HG02678 (cell line): ENCODE measurements around the gene MBP.
A peak's percentile ranks its signal among the peaks of the same experiment; 100 is the strongest.
"Not testable (repeated sequence)": the region's sequence is repeated elsewhere in the genome, so short reads cannot be mapped to it uniquely, and the experiment has no call there.

ENCODE experiments used
- ATAC-seq: cut with Tn5 transposase; IDR thresholded peaks from one replicate; pipeline ENCODE4 v1.9.1; 2021; ENCODE audit warnings: mild to moderate bottlenecking, moderate library complexity; ENCODE audit not compliant: unreplicated experiment

MBP gene

DNA sequence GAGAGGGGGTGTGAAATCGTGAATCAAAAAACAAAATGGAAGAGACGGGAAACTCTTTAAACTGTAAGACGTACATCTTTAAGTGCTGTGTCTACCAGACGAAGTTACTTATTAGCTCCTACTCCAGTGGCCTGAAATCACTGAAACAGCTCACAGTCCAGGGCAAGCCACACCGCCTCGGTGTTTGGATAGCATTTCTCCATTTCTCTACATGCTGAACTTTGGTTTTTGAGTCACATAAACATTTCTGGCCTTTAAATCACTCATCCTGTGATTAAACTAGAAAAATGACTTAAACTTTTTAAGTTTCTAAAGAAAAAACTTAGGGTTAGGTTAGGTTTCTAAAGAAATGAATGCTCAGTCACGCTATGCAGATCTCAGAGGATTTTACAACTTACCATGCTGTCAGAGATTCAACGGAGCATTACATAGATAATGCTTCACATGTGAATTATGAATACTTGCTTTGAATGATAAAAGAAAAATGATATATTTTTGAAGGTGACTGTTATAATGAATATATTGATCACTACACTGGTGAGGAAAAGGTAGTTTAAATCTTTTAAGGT lies 138.4 kb downstream of the MBP start:
- no peak for ATAC-seq

- no peak for ATAC-seq
These were observed 139.0 kb downstream of the MBP start for GRCh38 chr18:76993573-76993972.

DNA sequence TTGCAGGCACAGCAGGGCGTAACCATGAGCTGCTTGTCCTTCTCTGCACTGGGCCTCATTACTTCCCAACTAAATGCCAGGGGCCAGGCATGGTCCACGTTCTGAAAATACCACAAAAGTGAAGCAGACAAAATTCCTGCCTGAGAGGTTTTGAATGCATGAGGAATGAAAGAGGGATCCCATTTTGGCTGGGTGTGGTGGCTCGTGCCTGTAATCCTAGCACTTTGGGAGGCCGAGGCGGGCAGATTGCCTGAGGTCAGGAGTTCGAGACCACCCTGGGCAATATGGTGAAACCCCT lies 139.5 kb downstream of the MBP start:
- ATAC-seq, result no peak

- ATAC-seq, result no peak
These were observed 140.1 kb downstream of the MBP start for GRCh38 chr18:76992226-76993084.

DNA sequence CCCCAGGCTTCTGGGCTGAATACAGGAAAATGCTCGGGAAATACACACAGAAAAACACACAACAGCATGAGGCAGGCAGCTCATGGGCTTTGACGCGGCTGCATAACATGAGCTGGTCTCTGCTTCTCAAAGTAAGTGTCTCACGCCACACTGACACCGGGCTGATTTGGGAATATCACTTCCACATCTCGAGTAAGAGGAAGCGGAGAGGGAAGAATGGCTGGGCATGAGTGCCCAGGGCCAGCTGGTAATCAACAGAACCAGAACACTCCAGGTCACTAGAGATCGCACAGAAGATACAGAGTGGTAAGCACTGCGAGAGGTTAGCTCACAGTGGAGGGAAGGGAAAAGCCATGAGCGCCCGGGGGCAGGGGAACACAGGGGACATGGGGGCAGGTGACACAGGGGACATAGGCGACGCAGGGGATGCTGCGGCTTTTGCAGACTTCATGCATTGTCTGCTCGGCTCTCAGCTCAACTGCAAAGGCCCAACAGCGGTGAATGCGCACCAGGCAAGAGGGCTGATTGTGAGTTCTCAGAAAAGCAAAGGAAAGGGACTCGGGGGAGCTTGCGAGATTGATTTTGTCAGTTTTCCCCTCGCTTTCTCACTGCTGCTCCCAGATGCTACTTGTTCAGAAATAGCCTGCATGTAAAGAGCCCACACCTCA lies 141.4 kb downstream of the MBP start:
- no peak for ATAC-seq

DNA sequence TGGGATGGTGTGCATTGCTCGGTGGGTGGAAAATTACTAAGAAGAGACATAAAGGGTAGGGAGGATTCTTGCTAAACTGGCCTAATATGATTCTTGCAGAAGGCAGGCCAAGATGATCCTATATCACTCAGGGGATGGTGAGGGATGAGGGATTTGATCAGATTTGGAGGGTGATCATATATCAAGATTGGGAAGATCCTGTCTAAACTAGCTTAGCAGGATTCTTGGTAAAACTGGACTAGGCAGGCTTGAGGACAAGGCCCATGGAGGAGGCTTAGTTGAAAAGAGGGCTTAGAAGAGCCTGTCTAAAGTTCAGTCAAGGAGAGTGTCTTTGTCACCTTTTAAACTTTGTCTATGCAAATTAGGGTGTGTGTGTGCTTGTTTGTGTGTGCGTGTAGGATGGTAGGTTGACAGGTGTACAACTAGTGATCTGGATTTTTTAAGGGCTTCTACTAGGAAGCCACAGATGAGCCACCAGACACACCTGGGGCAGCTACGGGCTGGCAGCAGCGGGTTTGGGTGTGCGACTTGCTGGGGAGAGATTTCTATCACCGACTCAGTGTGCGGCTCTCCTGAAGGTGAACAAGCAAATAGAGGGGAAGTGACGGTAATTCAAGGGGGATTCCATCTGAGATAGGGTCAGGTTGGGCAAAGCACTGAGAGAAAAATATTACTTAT lies 142.1 kb downstream of the MBP start:
- not testable (repeated sequence) for ATAC-seq

DNA sequence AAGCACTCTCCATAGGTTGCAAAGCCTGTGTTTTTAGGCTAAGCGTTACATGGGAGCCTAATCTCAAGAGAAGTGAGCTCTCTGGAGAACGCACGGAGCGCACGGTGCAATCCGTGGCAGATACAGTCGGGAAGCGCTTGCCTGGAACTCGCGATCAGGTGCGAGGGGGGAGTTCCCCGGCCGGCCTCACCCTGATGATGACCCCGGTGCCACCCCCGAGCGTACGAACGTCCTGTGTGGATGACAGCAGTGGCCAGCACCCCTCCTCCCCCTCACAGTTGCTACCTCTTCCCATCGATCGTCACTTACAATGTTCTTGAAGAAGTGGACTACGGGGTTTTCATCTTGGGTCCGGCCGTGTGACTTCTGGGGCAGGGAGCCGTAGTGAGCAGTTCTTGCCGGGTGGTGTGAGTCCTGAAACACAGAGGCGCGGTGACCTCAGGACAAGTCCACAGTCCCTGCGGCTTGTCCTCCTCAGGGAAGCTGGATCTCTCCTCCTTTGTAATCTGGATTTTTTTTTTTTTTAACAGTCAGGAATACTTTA lies 142.9 kb downstream of the MBP start:
- ATAC-seq, result no peak

GRCh38 chr18:76988827-76989646 lies 143.5 kb downstream of the MBP start:
- no peak for ATAC-seq

GRCh38 chr18:76988031-76988826 lies 144.4 kb downstream of the MBP start:
- no peak for ATAC-seq

- ATAC-seq, result no peak
These were observed 146.2 kb downstream of the MBP start for GRCh38 chr18:76986406-76986805.

DNA sequence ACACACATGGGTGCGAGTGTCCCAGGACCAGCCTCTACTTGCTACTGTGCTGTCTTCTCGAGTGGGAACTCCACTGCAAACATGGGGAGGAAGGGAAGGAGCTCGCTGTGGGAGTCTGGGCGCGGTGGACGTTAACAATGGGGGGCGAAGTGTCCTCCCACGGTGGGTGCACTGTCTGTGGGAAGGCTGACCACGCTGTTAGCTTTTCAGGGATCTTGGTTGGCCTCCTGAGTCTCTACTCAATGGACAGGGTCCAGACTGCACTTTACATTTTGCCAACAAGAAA lies 146.7 kb downstream of the MBP start:
- no peak for ATAC-seq

GRCh38 chr18:76985156-76985950 lies 147.2 kb downstream of the MBP start:
- no peak for ATAC-seq

DNA sequence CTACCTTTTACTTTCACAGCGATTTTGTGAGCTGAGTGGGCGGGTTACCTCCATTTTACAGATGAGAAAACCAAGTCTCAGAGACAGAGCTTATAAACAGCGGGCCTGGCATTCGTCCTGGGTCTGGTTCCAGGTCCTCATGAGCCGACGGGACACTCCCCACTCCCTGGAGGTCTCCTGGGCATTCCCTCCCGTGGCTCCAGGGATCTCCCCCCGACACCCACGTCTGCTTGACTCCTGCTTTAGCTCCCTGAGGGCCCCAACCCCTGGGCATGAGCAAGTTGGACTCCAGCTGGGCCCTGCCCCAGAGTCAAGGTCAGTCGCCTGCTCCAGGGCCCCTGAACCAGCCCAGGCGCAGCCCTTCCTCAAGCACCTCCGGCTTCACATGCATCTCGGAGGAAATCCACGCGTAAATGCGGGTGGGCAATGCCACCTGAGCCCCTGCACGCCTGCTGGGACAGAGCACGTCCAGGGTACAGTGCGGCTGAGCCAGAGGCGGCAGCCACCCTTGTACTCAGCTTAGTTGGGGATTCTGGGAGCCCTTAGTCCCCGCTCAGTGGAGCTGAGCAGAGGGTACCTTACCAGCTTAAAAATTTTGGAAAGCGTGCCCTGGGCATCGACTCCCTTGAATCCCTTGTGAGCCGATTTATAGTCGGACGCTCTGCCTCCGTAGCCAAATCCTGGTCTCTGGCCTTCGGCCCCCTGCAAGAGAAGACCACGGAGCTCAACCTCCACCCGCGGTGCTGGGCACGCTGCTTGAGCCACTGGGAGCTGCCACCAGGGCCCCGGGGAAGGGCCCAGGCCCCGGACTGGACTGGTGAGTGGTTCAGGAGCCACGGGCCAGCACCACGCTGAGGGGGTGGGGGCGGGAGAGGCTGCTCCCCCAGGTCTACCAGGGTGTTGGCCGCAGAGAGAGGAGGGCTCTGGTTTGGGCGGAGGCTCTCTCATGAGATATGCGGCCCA lies 148.1 kb downstream of the MBP start:
- no peak for ATAC-seq

- no peak for ATAC-seq
These were observed 149.0 kb downstream of the MBP start for GRCh38 chr18:76983613-76984051.

GRCh38 chr18:76982841-76983583 lies 149.6 kb downstream of the MBP start:
- peak; percentile 81 for ATAC-seq

DNA sequence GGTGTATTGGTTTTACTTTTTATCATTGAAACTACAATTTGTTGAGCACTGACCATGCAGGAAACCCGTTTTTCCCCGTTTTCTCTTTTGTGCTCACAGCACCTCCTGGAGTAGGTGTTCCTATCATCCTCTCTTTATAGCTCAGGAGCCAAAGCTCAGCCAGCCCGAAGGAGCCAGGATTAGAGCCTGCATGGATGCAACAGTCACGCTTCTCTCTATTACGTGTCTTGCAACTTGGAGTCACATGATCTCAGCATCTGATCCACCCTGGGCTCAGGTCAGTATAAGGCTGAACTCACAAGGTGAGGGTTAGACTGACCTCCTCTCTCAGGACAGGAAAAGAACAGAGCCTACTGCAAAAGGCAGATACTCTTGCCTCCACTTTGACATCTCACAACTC lies 150.5 kb downstream of the MBP start:
- no peak for ATAC-seq

- peak; percentile 48 for ATAC-seq
These were observed 151.1 kb downstream of the MBP start for GRCh38 chr18:76981396-76981968.
